AG09319 (cell line): ENCODE results near the gene SLFN14.
"Not testable (repeated sequence)": the region's sequence is repeated elsewhere in the genome, so short reads cannot be mapped to it uniquely, and the experiment has no call there.

Source experiments
- DNase-seq: peaks from one replicate; pipeline ENCODE4 v3.0.0-alpha.2; 2010; ENCODE audit warnings: low read depth; ENCODE audit errors: extremely low read depth
- TF ChIP-seq, protein P1 (sequence below): IDR thresholded peaks from 2 replicates; pipeline ENCODE4 v1.5.1; 2011; ENCODE audit warnings: low read depth, mild to moderate bottlenecking, inconsistent platforms, low read length, moderate library complexity

Gene SLFN14

DNA sequence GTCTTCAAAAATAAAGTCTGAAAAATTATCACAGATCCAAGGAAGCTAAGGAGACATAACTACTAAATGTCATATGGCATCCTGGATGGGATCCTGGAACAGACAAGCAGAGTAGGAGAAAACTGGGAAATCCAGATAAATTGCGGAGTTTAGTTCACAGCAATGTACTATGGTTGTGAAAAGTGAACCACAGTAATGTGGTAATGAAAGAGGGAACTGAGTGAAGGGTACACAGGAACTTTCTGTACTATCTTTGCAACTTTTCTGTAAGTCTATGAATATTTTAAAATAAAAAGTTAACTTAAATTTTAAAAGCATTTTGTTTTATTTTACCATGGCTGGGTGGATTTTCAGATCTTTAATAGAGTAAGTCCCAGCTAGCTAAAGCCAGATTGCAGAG, 39.5 kb downstream of the SLFN14 start:
- TF ChIP-seq, protein P1, sequence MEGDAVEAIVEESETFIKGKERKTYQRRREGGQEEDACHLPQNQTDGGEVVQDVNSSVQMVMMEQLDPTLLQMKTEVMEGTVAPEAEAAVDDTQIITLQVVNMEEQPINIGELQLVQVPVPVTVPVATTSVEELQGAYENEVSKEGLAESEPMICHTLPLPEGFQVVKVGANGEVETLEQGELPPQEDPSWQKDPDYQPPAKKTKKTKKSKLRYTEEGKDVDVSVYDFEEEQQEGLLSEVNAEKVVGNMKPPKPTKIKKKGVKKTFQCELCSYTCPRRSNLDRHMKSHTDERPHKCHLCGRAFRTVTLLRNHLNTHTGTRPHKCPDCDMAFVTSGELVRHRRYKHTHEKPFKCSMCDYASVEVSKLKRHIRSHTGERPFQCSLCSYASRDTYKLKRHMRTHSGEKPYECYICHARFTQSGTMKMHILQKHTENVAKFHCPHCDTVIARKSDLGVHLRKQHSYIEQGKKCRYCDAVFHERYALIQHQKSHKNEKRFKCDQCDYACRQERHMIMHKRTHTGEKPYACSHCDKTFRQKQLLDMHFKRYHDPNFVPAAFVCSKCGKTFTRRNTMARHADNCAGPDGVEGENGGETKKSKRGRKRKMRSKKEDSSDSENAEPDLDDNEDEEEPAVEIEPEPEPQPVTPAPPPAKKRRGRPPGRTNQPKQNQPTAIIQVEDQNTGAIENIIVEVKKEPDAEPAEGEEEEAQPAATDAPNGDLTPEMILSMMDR: no peak
- DNase-seq: no peak

DNA sequence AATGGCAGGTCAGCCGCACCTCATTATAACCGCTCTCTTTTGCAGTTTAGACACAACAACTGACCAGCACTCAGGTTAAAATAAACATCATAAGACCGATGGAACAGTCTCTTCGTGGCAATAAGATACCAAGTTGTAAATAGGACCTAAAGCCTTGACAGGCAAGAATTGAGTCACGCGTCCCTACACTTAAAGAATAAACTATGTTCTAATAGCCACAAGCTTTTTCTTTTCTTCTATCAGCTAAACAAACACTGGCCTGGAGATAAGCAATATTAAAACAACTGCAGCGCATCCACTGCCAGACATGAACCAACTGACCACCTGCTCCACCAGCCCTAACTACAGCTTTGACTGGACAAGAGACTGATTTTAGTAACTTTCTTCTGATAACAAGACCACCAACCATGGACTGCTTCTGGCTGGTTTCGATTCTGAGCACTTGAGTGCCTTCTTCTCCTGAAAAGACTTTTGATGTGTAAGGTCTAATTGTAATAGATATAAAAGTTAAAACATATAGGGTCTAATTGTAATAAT, 40.6 kb downstream of the SLFN14 start:
- TF ChIP-seq, protein P1: no peak
- DNase-seq: no peak

DNA sequence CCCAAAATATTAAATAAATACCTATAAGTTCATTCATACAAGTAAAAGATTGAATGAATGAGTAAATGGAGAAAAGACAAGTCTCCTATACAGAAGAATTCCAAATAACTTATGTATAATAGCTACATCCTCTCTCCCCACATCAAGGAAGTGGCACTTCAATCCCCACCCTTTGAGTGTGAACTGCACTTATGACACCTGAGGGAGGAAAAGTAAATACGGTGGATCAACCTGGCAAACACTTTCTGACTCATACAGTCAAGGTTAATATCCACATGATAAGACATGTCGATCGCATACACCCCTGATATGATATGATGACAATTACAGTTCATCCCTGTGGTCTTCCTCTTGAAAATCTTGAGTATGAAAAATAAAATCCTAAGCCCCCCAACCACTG, 41.2 kb downstream of the SLFN14 start:
- DNase-seq: no peak
- TF ChIP-seq, protein P1: no peak

DNA sequence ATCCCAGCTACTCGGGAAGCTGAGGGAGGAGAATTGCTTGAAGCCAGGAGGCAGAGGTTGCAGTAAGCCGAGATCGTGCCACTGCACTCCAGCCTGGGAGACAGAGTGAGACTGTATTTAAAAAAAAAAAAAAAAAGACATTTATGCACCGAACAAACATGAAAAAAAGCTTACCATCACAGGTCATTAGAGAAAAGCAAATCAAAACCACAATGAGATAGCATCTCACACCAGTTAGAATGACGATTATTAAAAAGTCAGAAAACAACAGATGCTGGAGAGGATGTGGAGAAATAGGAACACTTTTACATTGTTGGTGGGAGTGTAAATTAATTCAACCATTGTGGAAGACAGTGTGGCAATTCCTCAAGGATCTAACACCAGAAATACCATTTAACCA, 42.2 kb downstream of the SLFN14 start:
- not testable (repeated sequence) for DNase-seq

DNA sequence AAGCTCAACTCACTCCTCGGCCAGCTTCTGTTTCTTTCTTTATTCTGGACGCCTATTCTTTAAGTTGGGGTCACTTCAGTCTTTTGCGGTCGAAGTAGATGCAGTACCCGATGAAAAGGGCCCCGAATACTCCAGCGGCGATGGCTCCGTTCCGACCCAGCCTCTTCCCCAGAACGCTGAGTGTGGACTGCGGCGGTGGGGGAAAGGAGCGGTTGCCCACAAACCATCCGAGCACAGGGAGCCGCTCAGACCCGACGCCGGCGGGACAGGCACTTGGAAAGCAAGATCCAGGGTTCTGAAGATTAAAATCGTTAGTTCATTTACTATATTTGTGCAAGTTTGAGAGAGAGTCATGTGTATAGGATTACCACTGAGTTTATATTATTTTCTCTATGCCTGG, 45.6 kb downstream of the SLFN14 start:
- TF ChIP-seq, protein P1: no peak
- no peak for DNase-seq

GRCh38 chr17:35514564-35514963, 46.1 kb downstream of the SLFN14 start:
- TF ChIP-seq, protein P1: no peak
- no peak for DNase-seq
